Measurements from ENCODE around the gene TNN.
"Not testable (repeated sequence)": the region's sequence is repeated elsewhere in the genome, so short reads cannot be mapped to it uniquely, and the experiment has no call there.

TNN gene
- total RNA-seq: 0 to 12.1 (median 1.0) reads per million in 17 experiments

DNA sequence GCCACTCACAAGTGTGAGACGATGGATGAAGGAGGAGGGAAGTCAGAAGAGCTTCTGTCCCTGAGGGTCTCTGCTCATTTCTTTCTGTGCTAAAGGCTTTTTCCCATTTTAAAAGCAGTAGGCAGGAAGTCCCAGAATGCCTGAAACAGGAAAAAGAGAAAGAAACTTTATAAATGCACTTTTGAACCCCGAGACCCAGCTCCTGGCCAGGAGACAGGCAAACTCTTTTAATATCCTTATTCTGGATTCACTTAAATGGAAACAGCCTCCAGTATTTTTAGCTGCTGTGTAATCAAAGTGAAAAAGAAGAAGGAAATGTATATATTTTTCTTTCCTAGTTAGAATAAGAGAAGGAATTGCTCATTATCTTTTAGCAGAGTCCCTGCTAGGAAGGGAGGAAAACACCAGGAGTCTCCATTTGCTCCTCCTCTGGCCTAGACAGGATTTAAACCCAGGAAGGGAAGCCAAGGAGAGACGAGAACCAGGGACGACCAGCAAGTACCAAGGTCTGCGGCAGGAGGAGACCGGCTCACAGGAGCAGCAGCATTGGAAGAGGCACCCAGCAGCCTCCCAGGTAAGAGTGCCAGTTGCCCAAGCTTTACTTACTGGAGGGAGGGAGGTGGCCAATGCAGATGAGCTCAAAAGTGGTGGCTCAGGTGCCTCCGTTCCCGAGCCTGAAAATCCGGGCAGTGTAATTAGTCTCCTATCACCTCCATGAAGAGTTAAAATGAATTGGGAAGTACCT is at the start of gene TNN:
TNN (plus strand) TSS at position 472 of the 745 bp plus-strand sequence. CDS start 9,586 bp downstream, outside the sequence.
- no peak for DNase-seq

GRCh38 chr1:175019524-175019923 is 48.1 kb upstream of the TNN start:
- DNase-seq: no peak

DNA sequence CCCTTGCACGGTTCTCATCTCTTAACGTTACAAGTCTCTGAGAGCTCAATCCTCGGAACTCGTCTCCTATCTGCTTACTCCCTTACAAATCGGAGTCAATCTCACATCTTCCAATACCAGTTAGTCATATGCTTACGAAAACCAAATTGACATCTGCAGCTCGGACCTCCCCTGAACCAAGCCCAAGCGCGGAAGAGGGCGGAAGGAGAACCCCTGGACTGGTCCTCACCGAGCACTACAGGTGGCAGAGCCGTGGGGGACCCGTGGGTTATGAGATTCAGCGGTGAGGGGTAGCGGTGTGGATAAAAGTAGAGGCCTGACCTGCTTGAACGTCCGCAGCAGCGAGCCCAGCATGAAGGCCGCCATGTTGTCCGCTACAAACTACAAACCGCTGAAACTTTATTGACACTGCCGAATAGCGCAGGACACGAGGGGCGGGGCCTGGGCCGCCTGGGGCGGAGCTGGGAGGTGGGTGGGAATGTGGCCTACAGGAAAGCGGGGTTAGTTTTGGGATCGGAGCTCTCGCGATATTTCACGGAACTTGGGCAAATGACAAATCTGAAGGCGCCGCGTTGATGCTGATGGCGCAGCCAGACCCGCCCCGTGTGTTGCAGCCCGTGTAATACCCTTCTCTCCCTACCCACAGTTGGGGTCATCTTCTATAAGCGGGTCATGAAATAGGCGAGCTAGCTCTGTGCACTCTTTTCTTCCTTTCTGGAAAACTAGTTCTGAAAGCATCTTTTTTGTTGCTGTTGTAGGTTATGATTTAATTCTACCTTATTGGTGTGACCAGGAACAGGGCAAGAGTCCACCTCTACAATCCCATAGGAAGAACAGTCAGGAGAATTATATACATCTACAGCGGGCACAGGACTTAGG is 44.4 kb upstream of the TNN start, which contains the start of gene MRPS14:
MRPS14 (minus strand) TSS at position 383 of the 879 bp plus-strand sequence; CDS start at position 366, 17 bp downstream.
- DNase-seq: peak; percentile 98 to 99 (median 98)

GRCh38 chr1:175023922-175024242 is 43.8 kb upstream of the TNN start:
- not testable (repeated sequence) for DNase-seq

GRCh38 chr1:175024773-175025172 is 42.9 kb upstream of the TNN start:
- no peak for DNase-seq

DNA sequence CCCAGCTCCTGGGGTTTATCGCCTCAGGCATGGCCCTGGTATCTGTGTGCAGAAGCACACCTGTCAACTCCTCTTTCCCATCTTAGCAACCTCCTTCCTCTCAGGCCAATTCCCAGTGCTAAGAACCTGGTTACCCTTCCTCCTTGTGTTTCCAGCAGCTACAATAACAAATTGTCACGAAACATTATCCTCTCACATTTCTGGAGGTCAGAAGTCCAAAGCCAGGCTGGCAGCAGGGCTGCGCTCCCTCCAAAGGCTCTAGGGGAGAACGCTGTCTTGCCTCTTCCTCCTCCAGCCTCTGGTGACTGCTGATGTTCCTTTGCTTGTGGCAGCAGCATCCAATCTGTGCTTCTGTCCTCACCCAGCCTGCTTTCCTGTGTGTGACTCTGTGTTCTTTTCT is 33.7 kb upstream of the TNN start:
- DNase-seq: no peak

DNA sequence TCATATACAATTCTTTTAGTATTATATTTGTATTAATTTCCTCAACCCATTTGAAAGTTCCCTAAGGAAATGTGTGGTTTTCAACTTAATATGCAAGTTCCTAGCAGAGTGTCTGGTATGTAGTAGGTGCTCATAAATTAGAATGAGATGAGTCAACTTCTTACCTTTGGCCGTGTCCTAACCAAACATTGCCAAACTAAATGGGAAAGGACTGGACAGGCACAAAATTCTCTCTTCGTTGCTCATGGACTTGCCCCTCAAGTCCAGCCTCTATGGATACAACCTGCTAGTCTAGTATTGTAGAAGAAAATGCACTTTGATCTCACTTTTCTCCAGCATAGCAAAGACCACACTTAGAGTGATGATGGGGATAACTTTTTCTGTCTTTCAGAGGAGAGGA is 32.9 kb upstream of the TNN start:
- no peak for DNase-seq

DNA sequence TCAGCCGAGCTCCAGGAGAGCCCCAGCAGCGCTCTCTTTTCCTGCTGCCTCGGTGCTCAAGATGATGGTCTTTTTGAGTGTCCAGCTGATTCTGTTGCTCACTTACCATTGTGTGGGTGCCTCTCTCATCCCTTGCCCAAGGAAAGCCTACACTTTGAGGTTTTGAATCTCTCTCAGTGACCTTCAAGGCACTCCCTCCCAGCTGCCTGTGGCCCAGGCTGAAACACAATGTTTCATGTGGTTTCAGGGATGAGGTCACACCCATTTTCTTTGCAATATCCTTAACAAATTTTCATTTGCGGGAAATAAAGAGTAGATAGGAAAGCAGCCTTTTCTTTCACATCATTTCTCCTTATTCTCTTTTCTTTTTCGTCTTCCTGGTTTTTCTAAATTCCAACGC is 31.8 kb upstream of the TNN start:
- peak; percentile 6 to 34 (median 23) for DNase-seq

- DNase-seq: no peak
These were observed 31.2 kb upstream of the TNN start for GRCh38 chr1:175036476-175036875.

DNA sequence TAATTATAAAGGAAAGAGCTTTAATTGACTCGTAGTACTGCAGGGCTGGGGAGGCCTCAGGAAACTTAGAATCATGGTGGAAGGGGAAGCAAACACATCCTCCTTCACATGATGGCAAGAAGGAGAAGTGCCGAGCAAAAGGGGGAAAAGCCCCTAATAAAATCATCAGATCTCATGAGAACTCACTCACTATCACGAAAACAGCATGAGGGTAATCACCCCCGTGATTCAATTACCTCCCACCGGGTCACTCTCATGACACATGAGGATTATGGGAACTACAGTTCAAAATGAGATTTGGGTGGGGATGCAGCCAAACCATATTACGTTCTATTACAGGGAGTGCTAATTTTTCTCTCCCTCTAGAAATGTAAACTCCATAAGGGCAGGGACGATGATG is 30.2 kb upstream of the TNN start:
- peak; percentile 10 to 38 (median 20) for DNase-seq

- DNase-seq: no peak
These were observed 27.2 kb upstream of the TNN start for GRCh38 chr1:175040324-175040879.

DNA sequence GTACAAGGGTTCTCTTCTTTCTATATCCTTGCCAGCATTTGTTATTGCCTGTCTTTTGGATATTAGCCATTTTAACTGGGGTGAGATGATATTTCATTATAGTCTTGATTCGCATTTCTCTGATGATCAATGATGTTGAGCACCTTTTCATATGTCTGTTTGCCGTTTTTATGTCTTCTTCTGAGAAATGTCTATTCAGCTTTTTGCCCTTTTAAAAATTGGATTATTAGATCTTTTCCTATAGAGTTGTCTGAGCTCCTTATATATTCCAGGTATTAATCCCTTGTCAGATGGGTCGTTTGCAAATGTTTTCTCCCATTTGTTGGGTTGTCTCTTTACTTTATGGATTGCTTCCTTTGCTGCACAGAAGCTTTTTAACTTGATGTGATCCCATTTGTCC is 25.0 kb upstream of the TNN start:
- DNase-seq: no peak

DNA sequence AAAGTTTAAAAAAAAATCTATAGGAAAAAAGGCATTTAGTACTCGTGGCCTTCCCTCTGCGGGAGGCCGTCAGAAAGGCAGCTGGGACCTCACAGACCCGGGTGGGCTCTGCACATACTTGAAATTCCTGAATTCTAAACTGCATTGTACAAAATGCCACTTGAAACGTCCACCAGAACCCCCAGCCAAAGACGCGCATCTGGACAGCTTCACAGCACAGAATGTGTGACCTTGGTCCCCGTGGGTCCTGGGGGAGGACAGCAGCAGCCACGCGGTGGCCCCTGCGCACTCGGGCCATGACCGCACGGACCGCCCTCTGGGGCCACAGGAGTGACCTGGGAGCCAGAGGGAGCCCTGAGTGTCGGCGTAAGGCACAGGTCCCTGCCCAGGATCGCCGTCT is 23.8 kb upstream of the TNN start:
- no peak for DNase-seq

- DNase-seq: not testable (repeated sequence)
These were observed 23.0 kb upstream of the TNN start for GRCh38 chr1:175044591-175044990.

DNA sequence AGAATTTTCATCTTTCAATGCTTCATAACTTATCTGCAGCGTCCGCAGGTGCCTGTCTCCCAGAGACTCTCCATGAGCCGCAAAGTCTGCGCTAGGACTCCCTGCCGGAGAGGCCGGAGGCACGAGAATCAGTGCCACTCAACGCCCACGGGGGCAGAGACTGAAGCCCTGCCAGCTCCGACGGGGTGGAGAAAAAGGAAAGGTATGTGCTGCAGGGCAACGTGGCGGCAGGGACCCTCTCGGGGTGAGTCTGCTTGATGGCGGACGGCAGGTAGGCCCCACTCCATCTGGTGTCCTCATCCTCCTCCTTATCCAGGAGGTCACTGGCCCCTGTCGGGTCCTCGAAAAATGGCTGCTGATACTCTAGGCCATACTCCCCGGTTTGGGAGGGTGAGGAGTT is 22.5 kb upstream of the TNN start:
- DNase-seq: no peak

GRCh38 chr1:175045519-175045918 is 22.1 kb upstream of the TNN start:
- no peak for DNase-seq

- DNase-seq: no peak
These were observed 16.6 kb upstream of the TNN start for GRCh38 chr1:175050992-175051391.

DNA sequence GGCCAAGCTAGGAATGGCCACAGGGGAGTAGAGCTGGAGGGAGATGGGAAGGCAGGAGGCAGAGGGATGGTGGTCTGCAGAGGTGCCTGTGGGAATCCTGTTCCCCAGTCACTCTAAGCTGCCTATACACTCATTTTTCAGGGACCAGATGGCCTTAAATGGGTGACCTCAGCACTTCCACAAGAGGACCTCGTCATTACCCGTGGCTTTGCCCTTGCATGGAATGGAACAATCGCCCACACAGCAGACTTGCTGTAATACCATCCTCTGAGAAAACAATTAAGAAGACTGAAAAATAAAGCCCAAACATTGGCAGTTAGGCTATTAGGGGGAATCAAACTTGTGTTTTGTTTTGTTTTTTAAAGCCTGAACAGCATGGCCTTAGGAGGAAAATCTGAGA is 12.9 kb upstream of the TNN start:
- peak in 3 of 4 experiments; percentile 33 to 57 (median 50) for DNase-seq

DNA sequence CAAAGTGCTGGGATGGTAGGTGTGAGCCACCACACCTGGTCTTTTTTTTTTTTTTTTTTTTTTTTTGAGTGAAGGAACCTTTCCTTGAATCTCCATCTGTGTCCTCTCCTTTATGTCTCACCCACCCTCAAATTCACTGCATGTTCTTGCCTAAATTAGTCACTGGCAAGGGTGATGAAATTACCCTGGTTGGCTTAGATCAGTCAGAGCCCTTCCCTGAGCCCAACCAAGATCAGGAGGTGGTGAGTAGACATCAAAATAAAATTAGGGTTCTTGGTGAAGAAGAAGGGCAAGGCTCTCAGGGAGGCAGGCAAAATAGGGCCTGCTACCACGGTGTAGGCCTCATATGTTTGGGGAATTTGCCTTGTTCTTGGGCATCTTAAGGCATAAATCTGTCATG is 5.3 kb upstream of the TNN start:
- peak in 3 of 4 experiments; percentile 13 to 37 (median 14) for DNase-seq

GRCh38 chr1:175062858-175063257 is 4.8 kb upstream of the TNN start:
- DNase-seq: peak in 2 of 4 experiments; percentile 11 to 13

GRCh38 chr1:175070818-175071217 is 3.2 kb downstream of the TNN start:
- DNase-seq: no peak

- DNase-seq: no peak
These were observed 3.8 kb downstream of the TNN start for GRCh38 chr1:175071276-175071943.
